ENCODE results near the gene HEPHL1.

DNA sequence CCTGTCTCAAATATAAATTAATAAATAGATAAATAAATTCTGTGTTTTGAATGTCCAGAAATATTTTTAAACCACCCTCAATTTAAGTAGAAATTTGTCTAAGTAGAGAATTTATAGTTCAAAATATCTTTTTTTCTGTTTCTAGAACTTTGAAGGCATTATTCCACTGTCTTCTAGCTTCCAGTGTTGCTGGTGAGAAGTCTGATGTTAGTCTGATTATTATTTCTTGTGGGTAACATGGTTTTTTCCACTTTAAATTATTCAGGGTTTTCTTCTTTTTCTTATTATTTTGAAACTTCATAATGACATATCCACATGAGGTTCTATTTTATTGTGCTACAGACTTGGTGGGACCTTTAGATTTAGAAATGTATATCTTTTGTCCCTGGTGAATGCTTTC is 46.4 kb upstream of the HEPHL1 start:
- TF ChIP-seq, protein P1, sequence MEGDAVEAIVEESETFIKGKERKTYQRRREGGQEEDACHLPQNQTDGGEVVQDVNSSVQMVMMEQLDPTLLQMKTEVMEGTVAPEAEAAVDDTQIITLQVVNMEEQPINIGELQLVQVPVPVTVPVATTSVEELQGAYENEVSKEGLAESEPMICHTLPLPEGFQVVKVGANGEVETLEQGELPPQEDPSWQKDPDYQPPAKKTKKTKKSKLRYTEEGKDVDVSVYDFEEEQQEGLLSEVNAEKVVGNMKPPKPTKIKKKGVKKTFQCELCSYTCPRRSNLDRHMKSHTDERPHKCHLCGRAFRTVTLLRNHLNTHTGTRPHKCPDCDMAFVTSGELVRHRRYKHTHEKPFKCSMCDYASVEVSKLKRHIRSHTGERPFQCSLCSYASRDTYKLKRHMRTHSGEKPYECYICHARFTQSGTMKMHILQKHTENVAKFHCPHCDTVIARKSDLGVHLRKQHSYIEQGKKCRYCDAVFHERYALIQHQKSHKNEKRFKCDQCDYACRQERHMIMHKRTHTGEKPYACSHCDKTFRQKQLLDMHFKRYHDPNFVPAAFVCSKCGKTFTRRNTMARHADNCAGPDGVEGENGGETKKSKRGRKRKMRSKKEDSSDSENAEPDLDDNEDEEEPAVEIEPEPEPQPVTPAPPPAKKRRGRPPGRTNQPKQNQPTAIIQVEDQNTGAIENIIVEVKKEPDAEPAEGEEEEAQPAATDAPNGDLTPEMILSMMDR (IDR thresholded peaks at IDR 0.05): no peak
- TF ChIP-seq POLR2A (IDR thresholded peaks at IDR 0.05): no peak
